Upper lobe of left lung (tissue), 4 donors: ENCODE data around the gene S100P.

Source experiments
- CTCF ChIP-seq, 6 experiments: fragments of 450-650 bp in 4 of 6; fragments of 200-600 bp in 2 of 6; sonication (generic) in 2 of 6; IDR thresholded peaks; one replicate each; pipeline ENCODE4 v1.5.1; 2016 to 2019; ENCODE audit warnings: antibody characterized with exemption in 6 of 6
- POLR2A ChIP-seq, 4 donors: fragments of 450-650 bp; IDR thresholded peaks; one replicate each; pipeline ENCODE4 v1.5.1; 2016 to 2017; ENCODE audit warnings: antibody characterized with exemption in 4 of 4, mild to moderate bottlenecking in 2 of 4
- POLR2AphosphoS5 ChIP-seq, 2 donors: sonication (generic); formaldehyde crosslinking; IDR thresholded peaks; one replicate each; pipeline ENCODE4 v1.5.1; 2017; ENCODE audit warnings: antibody characterized with exemption in 2 of 2

- TF ChIP-seq CTCF (IDR thresholded peaks at IDR 0.05) = no peak
- TF ChIP-seq POLR2A (IDR thresholded peaks at IDR 0.05) = no peak
- TF ChIP-seq POLR2AphosphoS5 (IDR thresholded peaks at IDR 0.05) = no peak
Measured at GRCh38 chr4:6722891-6723290, 29.2 kb downstream of the S100P start.
